RWPE2 (cell line): ENCODE measurements around the gene PADI3.

Experiments used
- ATAC-seq: fragments of 200-7000 bp; cut with Tn5 transposase; 3 replicates; pipeline ENCODE4 v1.9.1; 2021; ENCODE audit warnings: low read depth
- DNase-seq: peaks from one replicate; pipeline ENCODE4 v3.0.0-alpha.2; 2020; ENCODE audit warnings: low spot score
- H3K27ac ChIP-seq: fragments of 450-650 bp; 2 replicates; pipeline ENCODE4 v1.5.1; 2017; ENCODE audit warnings: mild to moderate bottlenecking; ENCODE audit not compliant: poor library complexity, severe bottlenecking
- H3K27me3 ChIP-seq: fragments of 250-450 bp; sonication (Bioruptor Pico); 2 replicates; pipeline ENCODE4 v1.5.1; 2021; ENCODE audit warnings: mild to moderate bottlenecking, moderate library complexity; ENCODE audit not compliant: insufficient read depth, poor library complexity, severe bottlenecking
- H3K36me3 ChIP-seq: fragments of 250-450 bp; sonication (Bioruptor Pico); 2 replicates; pipeline ENCODE4 v1.5.1; 2020; ENCODE audit warnings: low read depth, mild to moderate bottlenecking, moderate library complexity
- H3K4me1 ChIP-seq: fragments of 250-450 bp; sonication (Bioruptor Pico); 2 replicates; pipeline ENCODE4 v1.5.1; 2021; ENCODE audit warnings: mild to moderate bottlenecking, moderate library complexity; ENCODE audit not compliant: insufficient read depth, poor library complexity, severe bottlenecking
- H3K4me3 ChIP-seq: fragments of 250-450 bp; sonication (Bioruptor Pico); 2 replicates; pipeline ENCODE4 v1.5.1; 2021; ENCODE audit warnings: mild to moderate bottlenecking, moderate library complexity; ENCODE audit not compliant: severe bottlenecking
- H3K9me3 ChIP-seq: fragments of 250-450 bp; sonication (Bioruptor Pico); 2 replicates; pipeline ENCODE4 v1.5.1; 2021; ENCODE audit warnings: mild to moderate bottlenecking, moderate library complexity; ENCODE audit not compliant: severe bottlenecking
- TF ChIP-seq, protein P1 (sequence below): fragments of 450-650 bp; IDR thresholded peaks from one replicate; pipeline ENCODE4 v1.5.1; 2017; ENCODE audit warnings: mild to moderate bottlenecking, moderate library complexity; ENCODE audit not compliant: poor library complexity, severe bottlenecking

Gene PADI3

DNA sequence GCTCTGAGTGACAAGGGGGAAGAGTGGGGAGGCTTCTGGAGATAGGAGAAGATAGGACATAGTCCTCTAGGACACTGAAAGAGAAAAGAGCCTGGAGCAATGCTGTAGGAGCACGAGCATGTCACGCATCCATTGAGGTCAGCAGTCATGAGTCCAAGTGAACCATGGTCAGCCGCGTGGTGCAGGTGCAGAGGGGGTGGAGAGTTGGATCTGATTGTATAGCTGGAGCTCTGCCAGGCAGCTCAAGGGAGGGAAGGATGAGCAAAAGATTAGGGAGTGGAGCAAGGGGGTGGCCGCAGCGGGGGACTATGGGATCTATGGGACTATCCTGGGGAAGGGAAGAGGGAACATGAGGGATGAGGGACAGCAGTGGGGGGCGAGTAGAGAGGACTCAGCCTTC, 30.0 kb upstream of the PADI3 start:
- DNase-seq (no peak), ATAC-seq (no peak)
- H3K9me3 ChIP-seq: no peaks in the 10 kb centered on the region
- no peak overlapping the region for H3K27ac ChIP-seq
- H3K4me1 ChIP-seq: peaks cover 22% of the 10 kb centered on the region
- TF ChIP-seq, protein P1, sequence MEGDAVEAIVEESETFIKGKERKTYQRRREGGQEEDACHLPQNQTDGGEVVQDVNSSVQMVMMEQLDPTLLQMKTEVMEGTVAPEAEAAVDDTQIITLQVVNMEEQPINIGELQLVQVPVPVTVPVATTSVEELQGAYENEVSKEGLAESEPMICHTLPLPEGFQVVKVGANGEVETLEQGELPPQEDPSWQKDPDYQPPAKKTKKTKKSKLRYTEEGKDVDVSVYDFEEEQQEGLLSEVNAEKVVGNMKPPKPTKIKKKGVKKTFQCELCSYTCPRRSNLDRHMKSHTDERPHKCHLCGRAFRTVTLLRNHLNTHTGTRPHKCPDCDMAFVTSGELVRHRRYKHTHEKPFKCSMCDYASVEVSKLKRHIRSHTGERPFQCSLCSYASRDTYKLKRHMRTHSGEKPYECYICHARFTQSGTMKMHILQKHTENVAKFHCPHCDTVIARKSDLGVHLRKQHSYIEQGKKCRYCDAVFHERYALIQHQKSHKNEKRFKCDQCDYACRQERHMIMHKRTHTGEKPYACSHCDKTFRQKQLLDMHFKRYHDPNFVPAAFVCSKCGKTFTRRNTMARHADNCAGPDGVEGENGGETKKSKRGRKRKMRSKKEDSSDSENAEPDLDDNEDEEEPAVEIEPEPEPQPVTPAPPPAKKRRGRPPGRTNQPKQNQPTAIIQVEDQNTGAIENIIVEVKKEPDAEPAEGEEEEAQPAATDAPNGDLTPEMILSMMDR: no peak
- H3K36me3 ChIP-seq: no peaks in the 10 kb centered on the region
- no peak overlapping the region for H3K4me3 ChIP-seq
- H3K27me3 ChIP-seq: no peaks in the 10 kb centered on the region

DNA sequence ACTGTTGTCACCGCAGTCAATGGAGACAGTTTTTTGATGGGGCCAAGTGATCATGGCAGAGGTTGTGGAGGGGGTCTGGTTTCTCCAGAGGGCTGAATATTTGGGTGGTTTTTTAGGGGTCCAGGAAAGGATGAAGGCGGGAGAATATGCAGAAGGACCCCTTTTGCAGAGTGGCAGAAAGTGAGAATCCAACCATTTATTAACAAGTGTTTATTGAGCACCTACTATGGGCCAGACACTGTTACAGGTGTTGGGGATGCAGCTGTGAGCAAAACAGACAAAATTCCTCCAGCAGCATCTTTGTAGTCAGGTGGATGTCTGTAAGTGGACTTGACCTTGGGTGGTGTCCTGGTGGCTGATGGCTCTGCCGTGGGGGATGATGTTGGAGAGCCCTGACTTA, 28.6 kb upstream of the PADI3 start:
- no peak for DNase-seq
- TF ChIP-seq, protein P1: no peak
- no peak overlapping the region for H3K27ac ChIP-seq
- H3K4me1 ChIP-seq: peaks cover 10% of the 10 kb centered on the region
- no peaks in the 10 kb centered on the region for H3K27me3 ChIP-seq
- no peaks in the 10 kb centered on the region for H3K9me3 ChIP-seq
- H3K4me3 ChIP-seq: no peak overlapping the region
- no peak for ATAC-seq
- no peaks in the 10 kb centered on the region for H3K36me3 ChIP-seq

DNA sequence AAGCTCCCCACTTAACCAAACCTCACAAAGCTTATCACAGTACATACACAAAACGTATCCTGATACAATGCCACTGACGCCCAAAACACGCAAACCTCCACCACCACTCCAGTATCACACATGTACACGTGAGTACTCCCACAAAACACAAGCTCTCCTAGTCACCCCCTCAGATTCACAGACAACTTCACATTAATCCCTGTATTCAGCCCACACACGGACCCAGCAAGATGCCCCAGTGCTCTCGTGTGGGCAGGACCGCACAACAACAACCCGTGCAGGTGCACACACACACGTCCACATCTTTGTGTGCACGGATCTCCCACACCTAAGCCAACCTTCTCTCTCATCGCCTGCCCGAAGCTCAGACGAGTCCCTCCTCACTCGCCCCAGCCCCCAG, 26.3 kb upstream of the PADI3 start:
- TF ChIP-seq, protein P1: no peak
- DNase-seq (no peak), ATAC-seq (no peak)
- H3K4me1 ChIP-seq: peaks cover 12% of the 10 kb centered on the region
- H3K27ac ChIP-seq: no peak overlapping the region
- no peak overlapping the region for H3K4me3 ChIP-seq
- H3K27me3 ChIP-seq: no peaks in the 10 kb centered on the region
- no peaks in the 10 kb centered on the region for H3K9me3 ChIP-seq
- H3K36me3 ChIP-seq: no peaks in the 10 kb centered on the region

DNA sequence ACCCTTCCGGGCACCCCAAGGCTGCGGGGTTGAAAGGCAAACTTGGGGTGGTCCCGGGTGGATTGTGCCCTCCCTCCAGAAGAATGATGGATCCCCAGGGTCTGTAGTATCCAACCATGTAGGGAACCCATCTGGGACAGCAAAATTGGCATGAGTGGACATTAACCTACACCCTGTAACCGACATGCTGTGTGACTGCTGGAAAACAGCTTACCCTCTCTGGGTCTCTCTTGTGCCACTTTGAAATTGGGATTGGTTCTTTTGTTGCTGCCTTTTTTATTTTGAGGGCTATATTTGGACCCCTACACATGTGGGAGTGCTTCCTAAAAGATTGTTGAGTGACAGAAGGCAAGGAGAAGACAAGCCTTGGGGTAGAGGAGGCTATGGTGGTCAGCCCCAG, 24.5 kb upstream of the PADI3 start:
- no peaks in the 10 kb centered on the region for H3K9me3 ChIP-seq
- peaks cover 16% of the 10 kb centered on the region for H3K4me1 ChIP-seq
- no peaks in the 10 kb centered on the region for H3K36me3 ChIP-seq
- ATAC-seq (no peak), DNase-seq (no peak)
- H3K4me3 ChIP-seq: no peak overlapping the region
- H3K27me3 ChIP-seq: no peaks in the 10 kb centered on the region
- TF ChIP-seq, protein P1: no peak
- H3K27ac ChIP-seq: no peak overlapping the region

- DNase-seq (no peak), ATAC-seq (no peak)
- no peak overlapping the region for H3K4me3 ChIP-seq
- no peaks in the 10 kb centered on the region for H3K36me3 ChIP-seq
- H3K27me3 ChIP-seq: no peaks in the 10 kb centered on the region
- H3K27ac ChIP-seq: peak overlapping the region; percentile 100
- no peaks in the 10 kb centered on the region for H3K9me3 ChIP-seq
- TF ChIP-seq, protein P1: no peak
- peaks cover 20% of the 10 kb centered on the region for H3K4me1 ChIP-seq
Observed at GRCh38 chr1:17225140-17225539, 23.8 kb upstream of the PADI3 start.
